ENCODE data around the gene AMZ1.
"Not testable (repeated sequence)": the region's sequence is repeated elsewhere in the genome, so short reads cannot be mapped to it uniquely, and the experiment has no call there.

AMZ1 gene

DNA sequence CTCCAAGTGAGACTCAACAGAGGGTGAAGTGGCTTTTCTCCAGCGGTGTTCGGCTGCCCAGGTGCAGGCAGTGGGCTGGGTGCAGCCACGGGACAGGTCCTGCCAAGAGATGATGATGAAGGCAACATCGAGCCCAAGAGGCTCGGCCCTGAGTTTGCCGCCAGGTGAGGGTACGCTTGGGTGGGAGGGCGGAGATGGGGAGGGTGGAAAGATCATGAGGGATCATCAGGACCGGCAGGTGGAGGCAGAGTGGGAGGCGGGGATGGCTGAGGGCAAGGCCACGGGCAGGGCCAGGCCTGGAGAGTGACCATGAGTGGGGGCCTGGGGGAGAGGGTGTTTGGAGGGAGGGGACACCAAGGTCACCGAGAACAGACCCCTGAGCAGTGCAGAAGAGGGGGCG, 17.8 kb upstream of the AMZ1 start:
- no peak for DNase-seq

DNA sequence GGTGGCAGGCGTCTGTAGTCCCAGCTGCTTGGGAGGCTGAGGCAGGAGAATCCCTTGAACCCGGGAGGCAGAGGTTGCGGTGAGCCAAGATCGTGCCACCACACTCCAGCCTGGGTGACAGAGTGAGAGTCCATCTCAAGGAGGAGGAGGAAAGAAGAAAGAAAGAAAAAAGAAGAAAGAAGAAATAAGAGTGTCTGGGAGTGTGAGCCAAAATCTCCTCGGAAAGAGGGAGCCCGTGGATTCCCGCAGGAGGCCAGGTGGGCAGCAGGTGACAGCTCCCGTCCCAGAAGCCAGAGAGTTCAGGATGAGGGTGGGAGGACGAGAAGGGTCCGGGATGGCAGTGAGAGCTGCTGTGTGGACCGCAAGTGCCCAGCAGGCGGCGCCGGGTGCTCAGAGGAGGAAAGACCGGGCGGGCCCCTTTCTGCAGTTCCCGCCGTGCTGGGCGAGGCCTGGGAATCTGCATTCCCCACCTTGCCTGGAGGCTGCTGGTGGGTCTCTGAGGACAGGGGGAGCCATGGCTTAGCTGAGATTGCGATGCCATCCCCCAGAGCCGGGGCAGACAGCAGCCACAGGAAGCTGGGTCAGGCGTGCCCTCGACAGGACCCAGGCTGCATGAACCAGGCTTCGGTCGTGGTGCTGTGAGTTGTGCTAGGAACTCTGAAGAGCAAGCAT, 17.1 kb upstream of the AMZ1 start:
- DNase-seq: peak; percentile 70

DNA sequence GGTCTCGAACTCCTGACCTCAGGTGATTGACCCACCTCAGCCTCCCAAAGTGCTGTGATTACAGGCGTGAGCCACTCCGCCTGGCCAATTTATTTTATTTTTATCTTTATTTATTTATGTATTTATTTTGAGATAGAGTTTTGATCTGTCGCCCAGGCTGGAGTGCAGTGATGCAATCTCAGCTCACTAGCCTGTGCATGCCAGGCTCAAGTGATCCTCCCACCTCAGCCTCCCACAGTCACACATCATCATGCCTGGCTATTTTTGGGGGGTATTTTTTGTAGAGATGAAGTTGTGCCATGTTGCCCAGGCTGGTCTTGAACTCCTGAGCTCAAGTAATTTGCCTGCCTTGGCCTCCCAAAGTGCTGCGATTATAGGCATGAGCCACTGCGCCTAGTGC, 14.8 kb upstream of the AMZ1 start:
- not testable (repeated sequence) for DNase-seq

DNA sequence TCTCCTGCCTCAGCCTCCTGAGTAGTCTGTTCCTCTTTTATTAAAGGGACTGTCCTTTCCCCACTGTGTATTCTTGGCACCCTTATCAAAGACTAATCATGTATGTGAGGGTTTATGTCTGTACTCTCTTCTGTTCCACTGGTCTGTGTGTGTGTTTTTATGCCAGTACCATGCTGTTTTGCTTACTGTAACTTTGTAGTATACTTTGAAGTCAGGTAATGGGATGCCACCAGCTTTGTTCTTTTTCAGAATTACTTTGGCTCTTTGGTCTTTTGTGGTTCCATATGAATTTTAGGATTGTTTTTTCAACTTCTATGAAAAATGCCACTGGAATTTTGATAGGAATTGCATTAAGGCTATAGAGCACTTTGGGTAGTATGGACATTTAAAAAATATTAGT, 14.1 kb upstream of the AMZ1 start:
- DNase-seq: no peak

DNA sequence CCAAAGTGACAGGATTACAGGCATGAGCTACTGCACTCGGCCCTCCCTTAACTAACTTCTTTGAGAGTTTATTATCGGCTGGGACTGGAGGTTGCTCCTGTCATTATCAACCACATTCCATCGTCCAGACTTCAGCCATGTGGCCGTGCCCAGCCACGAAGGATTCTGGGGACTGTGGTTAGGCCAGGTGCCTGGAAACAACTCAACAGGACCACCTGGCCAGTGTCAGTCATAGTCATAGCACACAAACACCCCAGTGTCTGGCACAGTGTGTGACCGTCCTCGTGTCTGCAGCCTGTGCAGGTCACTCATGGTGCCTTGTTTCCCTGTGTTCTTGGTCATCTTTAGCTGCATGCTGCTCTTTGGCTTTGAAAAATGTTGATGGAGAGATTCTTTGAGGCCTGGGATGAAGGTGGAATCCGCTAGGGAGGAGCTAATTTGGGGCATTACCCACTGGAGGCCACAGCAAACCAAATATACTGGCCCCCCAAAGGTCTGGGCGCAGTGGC, 12.7 kb upstream of the AMZ1 start:
- no peak for DNase-seq

DNA sequence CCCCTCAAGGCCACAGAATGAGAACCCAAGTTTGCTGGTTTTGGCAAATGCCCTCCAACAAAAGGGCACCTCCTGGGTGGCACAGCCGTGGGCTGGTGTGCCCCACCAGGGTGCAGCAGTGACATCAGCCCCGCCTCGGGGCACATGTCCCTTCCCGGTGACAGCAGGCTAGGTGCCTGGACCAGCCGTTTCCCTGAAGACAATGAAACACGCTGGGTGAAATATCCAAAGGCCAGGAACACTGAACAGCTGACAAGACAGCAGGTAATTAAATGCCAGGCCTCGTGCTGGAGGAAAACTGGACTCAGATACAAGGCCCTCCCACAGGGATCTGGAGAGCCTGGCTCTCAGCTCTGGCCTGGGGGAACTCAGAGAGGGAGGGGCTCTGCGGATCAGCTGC, 11.4 kb upstream of the AMZ1 start:
- not testable (repeated sequence) for DNase-seq

DNA sequence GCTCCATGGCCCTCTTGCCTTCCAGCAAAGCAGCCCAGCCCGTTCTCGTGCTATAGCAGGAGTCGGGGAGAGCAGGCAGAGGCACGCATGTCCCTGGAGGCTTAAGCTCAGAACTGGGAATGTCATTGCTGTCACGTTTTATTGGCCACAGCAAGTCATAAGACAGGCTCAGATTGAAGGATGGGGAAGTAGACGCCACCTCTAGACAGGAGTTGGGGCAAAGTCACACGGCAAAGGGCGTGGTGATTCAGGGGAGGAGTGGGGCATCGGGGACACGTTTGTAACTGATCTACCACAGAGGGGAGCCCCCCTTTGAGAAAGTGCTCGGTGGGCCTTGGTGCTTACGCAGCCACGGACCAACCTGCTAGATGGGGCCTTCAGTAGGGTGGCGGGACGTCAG, 9.5 kb upstream of the AMZ1 start:
- DNase-seq: not testable (repeated sequence)

DNA sequence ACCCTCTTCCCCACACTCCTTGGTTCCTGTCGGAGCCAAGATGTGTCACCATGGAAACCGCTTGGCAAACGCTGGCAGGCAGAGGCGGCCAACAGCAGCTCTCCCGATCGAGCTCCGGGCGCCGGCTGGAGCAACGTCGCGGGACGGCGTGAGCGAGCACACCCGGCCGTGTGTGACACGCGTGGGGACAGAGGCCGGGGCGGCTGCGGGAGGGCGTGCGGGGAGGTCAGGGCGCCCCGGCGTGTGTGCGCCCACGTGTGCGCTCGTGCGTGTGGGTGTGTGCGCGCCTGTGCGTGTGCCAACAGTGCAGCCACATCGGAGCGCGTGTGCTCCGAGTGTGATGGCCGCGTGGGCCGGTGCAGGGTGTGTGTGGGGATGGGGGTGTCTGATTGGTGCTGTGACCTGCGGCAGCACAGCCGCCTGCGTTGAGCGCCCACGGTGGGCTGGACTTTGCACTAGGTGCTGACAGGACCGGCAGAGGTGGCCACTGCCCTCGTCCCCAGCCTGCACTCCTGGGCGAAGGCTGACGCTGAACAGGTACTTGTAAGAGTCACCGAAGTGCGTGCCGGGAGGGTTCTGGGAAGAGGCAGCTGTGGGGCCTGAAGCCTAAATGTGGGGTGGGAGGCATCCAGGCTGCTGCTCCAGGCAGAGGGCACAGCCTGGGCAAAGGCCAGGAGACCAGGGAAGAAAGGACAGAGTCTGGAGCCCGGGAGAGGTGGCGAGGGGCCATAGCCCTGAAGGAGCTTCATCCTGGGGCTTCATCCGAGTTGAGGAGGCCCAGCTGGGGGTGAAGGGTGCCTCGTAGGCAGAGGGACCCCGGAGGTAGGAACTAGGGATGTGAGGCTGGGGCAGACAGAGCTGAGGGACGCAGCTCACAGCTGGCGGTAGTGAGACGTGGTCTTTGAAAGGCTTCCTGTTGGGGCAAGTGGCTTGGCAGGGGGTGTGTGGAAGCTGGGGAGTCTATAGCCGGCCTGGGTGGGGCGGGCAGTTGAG, 8.6 kb upstream of the AMZ1 start:
- DNase-seq: not testable (repeated sequence)

DNA sequence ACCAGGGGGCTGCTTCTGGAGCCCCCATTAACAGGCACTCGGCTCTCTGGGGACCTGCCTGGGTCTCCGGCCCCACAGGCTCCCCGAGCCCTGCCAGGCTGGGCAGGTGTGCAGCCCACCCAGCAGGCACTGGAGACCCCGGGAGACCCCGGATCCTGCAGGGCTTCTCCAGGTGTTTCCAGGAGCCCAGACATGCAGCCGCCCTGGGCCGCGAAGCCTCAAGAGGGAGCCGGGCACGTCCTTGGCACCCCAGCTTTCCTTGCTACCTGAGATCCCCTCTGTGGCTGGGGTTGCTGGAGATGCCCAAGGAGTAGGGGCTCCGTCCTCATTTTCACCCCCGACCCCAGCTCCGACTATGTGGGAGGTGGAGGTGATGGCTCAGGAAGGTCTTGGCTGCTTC, 7.7 kb upstream of the AMZ1 start:
- DNase-seq: no peak

DNA sequence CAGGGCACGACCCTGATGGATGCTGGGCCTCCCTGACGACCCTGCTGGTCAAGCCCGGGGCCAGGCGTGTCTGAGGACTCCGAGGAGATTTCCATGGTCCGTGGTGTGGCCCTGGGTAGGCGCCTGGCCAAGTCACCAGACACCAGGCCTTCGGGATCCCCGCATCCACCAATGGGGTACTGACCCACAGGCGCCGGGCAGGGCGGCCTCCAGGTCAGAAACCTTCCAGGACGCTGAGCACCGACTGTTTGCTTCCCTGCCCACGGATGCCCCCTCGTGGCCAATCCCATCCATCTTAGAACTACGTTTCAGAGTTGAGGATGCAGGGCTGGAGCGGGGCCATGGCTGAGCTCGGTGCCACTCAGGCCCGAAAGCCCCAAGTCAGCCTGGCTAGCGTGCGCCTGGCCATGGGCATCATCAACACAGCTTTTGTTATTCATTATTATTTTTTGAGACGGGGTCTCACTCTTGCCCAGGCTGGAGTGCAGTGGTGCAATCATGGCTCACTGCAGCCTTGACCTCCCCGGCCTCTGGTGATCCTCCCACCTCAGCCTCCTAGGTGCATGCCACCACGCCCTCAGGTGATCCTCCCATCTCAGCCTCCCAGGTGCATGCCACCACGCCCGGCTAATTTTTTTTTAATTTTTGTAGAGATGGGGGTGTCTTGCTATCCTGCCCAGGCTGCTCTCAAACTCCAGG, 7.1 kb upstream of the AMZ1 start:
- peak; percentile 51 for DNase-seq

DNA sequence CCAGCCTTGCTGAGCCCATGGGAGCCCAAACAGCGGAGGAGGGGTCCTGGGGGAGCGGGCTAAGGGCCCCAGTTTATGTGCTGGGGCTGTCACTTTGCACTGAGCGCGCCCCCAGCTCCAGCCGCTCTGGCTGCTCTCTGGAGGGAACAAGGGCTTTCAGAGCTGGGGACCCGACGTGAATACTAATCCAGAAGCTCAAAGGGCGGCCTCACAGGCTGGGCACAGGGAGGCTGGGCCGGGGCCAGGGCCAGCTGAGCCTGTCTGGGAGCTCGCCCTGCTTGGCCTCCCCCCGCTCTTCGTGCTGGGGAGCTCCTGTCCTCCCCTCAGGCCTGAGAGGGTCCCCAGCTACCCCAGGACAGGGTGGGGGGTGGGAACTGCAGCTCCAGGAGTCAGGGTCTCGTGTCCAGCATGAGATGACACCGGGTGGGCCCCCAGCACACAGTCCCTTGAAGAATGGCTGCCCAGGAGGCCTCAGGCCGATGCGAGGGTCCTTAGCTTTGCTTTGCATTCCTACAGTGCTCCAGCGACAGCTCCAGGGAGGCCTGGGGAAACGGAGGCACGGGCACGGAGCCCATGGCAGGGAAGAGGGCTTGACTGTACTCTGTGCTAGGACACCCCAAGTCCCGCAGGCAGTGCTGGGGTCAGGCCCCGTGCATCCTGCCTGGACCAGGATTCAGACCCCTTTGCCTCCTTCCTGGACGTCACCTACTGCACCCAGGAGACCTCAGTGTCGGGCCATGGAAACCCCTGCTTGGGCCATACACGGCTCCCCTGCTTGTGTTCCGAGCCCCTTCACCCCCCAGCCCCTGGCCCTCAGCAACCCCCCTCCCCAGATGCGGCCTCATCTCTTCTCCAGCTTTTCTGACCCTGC, 5.8 kb upstream of the AMZ1 start:
- no peak for DNase-seq

DNA sequence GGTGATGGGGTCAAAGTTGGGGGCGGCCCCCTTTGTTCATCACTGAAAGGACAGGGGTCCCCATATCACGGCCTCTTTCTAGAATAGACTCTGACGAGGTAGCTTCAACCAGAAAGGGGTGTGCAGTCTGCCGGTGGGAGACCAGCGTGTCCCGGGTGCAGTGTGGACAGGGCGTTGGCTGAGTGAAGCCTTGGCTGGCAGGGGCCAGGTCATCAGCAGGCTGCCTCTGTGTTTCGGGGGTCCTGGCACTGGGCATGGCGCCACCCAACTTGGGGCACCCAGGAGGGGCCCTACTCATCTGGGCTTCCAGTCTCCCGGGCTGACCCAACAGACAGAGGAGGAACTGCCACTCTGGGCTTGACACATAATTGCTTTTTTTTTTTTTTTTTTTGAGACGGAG, 3.5 kb upstream of the AMZ1 start:
- no peak for DNase-seq

DNA sequence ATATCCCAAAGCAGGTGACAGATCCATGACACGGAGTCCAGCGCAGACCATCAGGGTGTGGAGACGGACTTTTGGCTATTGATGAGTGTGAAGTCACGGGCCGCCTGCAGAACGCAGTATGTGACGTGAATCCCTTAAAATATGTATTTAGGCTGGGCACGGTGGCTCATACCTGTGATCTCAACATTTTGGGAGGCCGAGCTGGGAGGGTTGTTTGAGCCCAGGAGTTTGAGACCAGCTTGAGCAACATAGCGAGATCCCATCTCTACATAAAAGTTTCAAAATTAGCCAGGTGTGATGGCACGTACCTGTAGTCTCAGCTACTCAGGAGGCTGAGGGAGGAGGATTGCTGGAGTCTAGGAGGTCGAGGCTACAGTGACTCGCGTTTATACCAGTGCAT, 1.9 kb upstream of the AMZ1 start:
- no peak for DNase-seq

DNA sequence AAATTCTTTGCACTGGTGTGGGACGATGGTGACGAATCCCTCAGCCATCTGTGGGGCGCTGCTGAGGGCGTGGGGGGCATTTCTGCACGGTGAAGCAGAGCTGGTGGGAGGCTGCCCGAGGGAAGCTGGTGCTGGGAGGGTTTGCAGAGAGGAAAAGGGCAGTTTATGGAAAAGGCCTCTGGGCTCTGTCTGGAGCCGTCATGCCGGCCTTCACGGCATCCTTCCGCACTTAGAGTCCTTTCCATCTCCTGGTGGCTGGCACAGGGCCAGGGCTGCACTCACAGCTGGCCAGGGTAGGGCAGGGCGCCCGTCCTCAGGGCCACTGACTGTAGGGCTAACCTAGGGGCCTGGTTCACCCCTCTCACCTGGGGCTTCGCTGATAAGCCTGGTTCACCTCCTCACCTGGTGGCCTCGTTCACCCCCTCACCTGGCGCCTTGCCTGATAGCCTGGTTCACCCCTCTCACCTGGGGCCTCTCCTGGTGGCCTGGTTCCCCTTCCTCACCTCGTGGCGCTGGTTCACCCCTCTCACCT, 598 bp upstream of the AMZ1 start:
- no peak for DNase-seq

DNA sequence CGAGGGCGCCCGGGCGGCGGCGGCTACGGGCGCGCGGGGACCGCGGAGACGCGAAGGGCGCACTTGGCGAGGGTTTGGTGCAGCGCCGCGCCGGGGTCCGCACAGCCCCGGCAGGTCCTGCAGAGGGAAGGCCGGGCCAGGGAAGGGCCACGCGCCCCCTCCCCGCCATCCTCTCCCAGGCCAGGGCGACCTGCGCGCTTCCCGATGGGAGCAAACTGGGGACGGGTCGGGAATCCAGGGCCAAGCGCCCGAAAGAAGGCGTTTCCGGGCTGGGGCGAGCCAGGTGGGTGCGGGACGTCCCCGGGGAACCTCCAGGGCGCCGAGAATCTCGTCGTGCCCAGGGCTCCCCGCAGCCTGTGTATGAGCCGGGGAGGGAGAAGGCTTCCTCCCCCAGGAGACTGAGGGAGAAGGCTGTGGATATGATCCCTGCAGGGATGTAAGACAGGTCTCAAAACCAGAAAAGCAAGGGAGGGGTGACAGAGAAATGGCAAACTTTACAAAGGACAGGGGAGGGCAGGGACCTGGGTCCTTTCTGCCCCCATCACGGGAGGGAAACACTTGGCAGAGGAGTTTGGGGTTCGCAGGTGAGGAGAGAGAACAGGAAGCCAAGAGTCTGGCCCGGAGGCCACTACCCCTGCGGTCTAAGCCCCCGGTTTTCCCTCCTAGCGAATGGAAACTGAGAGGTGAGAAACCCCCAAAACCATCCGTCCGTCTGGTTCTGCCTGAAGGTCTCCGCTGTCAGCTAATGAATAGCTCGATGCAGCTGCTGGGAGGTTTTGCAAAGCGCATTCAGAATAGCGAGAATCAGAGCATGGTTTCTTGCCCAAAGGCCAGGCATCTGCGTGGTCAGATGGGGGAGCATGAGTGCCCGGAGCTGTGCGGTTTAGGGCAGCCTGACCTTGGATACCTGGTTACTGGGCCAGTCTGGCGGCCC, 674 bp downstream of the AMZ1 start:
- DNase-seq: no peak

DNA sequence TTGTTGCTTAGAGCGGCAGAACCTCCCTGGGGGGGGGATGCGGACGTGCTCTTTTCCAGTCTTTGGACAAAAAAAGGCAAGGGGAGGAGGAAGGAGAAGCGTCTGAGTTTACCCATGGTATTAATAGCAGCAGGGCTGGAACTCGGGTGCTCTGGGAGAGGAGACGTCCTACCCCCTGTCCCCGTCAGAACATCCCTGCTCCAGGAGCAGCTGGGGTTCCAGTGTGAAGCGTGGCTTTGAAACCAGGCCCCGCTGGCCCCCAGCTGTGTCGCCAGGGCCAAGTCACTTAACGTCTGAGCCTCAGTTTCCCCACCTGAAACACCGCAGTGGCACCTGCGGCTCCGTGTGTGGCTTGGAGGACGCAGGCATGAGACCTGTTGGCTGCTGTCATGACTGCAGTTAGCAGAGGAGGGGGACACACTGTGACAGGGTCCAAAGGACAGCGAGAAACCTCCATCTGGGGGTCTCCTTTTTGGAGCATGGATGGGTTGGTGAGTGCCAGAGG, 1.4 kb downstream of the AMZ1 start:
- no peak for DNase-seq

DNA sequence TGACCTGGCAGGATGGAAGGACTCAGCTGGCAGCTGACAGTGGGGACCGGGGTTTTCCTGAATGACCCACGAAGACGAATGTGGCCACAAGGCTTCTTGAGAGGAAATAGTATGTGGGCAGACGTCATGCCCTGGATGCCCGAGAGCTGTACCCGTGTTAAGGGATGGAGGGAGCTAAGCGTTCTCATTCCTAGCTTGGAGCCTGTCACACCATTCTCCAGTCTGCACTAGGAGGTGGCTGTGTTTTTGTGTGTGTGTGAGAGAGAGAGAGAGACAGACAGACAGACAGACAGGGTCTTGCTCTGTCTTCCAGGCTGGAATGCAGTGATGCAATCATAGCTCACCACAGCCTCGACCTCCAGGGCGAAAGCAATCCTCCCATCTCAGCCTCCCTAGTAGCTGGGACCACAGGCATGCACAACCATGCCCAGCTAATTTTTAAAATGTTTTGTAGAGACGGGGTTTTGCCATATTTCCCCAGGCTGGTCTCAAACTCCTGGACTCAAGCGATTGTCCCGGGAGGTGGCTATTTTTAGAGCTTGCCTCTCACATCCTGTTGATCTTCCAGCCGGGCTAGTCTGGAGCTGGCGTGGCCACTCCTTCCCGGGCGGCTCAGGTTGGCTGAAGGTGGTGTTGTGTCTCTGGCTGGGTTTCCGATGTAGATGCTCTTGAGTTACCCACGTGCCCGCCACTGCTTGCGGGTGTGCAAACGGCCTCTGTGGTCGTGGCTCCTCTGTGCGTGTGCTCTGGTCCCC, 2.1 kb downstream of the AMZ1 start:
- DNase-seq: no peak

DNA sequence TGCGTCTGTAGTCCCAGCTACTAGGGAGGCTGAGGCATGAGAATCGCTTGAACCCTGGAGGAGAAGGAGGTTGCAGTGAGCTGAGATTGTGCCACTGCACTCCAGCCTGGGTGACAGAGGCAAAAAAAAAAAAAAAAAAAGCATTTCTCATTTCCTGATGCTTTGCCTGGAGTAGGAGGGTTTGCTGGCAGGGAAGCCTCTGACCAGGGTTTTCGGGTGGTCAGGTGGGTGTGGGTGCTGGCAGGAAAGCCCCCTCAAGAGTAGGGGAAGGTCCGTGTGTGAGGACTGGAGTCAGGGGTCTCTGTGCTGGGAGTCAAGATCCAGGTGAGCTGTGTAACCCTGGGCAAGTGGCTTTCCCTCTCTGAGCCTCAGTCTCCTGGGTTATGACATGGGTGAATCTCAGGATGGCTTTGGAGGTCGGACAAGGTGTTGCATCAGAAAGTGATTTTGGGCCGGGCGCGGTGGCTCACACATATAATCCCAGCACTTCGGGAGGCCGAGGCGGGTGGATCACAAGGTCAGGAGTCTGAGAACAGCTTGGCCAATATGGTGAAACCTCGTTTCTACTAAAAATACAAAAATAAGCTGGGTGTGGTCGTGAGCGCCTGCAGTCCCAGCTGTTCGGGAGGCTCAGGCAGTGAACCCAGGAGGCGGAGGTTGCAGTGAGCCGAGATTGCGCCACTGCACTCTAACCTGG, 3.2 kb downstream of the AMZ1 start:
- peak; percentile 35 for DNase-seq

DNA sequence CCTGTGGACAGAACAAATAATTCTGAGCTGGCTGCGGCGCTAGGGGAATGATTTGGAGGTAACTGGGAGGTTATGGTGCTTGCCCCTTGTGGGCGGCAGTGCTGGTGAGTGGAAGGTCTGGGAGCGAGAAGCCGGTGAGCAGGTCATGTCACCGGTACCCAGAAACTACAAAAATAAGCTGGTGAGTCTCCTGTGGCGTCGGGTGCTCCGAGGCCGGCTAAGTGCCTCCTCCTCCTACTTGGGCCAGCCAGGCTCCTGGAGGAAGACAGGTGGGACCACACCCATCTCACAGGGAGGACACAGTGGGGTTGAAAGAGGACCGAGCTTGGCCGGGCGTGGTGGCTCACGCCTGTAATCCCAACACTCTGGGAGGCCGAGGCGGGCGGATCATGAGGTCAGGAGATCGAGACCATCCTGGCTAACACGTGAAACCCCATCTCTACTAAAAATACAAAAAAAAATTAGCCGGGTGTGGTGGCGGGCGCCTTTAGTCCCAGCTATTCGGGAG, 4.0 kb downstream of the AMZ1 start:
- not testable (repeated sequence) for DNase-seq

All from CD4-positive, alpha-beta T cell treated with Interleukin-15 for 1 hour (primary cell).